Prostate gland (tissue), 2 donors: ENCODE data around the gene ATP5ME. TPM values are rescaled to one million over a fixed set of nuclear protein-coding genes. Genes with fewer than 3 reads are reported as not detected.

Experiments
- DNase-seq: peaks from one replicate; pipeline ENCODE4 v3.0.0-alpha.2; 2019; ENCODE audit warnings: low spot score
- H3K27ac ChIP-seq, 2 donors: fragments of 200-600 bp; sonication (generic); 2 replicates each; pipeline ENCODE4 v1.5.1; 2017 to 2019
- H3K27me3 ChIP-seq: fragments of 200-600 bp; sonication (generic); replicated peaks from 2 replicates; pipeline ENCODE4 v1.5.1; 2019; ENCODE audit not compliant: insufficient read depth
- H3K36me3 ChIP-seq, 2 donors: fragments of 200-600 bp; sonication (generic); 1 replicate in 1 of 2; 2 replicates in 1 of 2; pipeline versions ENCODE4 v1.5.1 to v1.8.1; 2017 to 2019
- H3K4me1 ChIP-seq: fragments of 200-600 bp; sonication (generic); replicated peaks from 2 replicates; pipeline ENCODE4 v1.5.1; 2019
- H3K4me3 ChIP-seq, 2 donors: fragments of 200-600 bp; sonication (generic); 2 replicates each; pipeline ENCODE4 v1.5.1; 2017 to 2019
- H3K9me3 ChIP-seq: fragments of 200-600 bp; sonication (generic); 2 replicates; pipeline ENCODE4 v1.5.1; 2017
- CTCF ChIP-seq, 4 experiments: fragments of 200-600 bp in 2 of 4; fragments of 450-650 bp in 2 of 4; sonication (generic) in 2 of 4; IDR thresholded peaks; 1 replicate in 3 of 4; 2 replicates in 1 of 4; pipeline ENCODE4 v1.5.1; 2016 to 2019; ENCODE audit warnings: antibody characterized with exemption in 4 of 4, mild to moderate bottlenecking in 2 of 4, moderate library complexity in 2 of 4
- POLR2A ChIP-seq: fragments of 450-650 bp; IDR thresholded peaks from one replicate; pipeline ENCODE4 v1.6.1; 2016; ENCODE audit warnings: antibody characterized with exemption, mild to moderate bottlenecking
- POLR2AphosphoS5 ChIP-seq: sonication (generic); formaldehyde crosslinking; IDR thresholded peaks from one replicate; pipeline ENCODE4 v1.6.1; 2017; ENCODE audit warnings: antibody characterized with exemption
- WGBS: methylation state at CpG from one replicate; pipeline ENCODE4 v1.1.5; 2018; 5-methylcytosine and 5-hydroxymethylcytosine counted together
- intact Hi-C: fragments of 100-400 bp; cut with DNase I; formaldehyde crosslinking; loops from one replicate; pipeline ENCODE4 v1.14.2; 2022
- total RNA-seq, 2 donors: library from RNA; depleted of rRNA; stranded (reverse); fragments of >200 nt; gene quantifications; one replicate each; pipeline ENCODE4 v1.1.0, GENCODE V29; 2016

Gene ATP5ME
- total RNA-seq, 2 donors from 2014 or later: 148 to 313 TPM

GRCh38 chr4:685679-686412 lies 11.8 kb upstream of the ATP5ME start:
- Histone ChIP-seq H3K4me1 (peaks cover 3% of the 10 kb centered on the region), H3K4me3 (no peak overlapping the region), H3K27ac (no peak overlapping the region), H3K9me3 (no peaks in the 10 kb centered on the region), H3K36me3 (no peaks in the 10 kb centered on the region), H3K27me3 (no peaks in the 10 kb centered on the region)
- intact Hi-C loops: no loop called here
- WGBS: 89% methylated on average over 37 of the region's 37 CpGs
- TF ChIP-seq POLR2AphosphoS5: no peak
- no peak for TF ChIP-seq CTCF (IDR thresholded peaks at IDR 0.05)
- no peak for TF ChIP-seq POLR2A
- no peak for DNase-seq

- TF ChIP-seq POLR2AphosphoS5 (no peak), POLR2A (no peak), CTCF (IDR thresholded peaks at IDR 0.05) (no peak)
- DNase-seq: no peak
- no peaks in the 10 kb centered on the region for H3K27me3 ChIP-seq
- no peak overlapping the region for H3K4me3 ChIP-seq
- H3K9me3 ChIP-seq: no peaks in the 10 kb centered on the region
- intact Hi-C loops: no loop called here
- H3K27ac ChIP-seq: no peak overlapping the region
- no peaks in the 10 kb centered on the region for H3K36me3 ChIP-seq
- WGBS: 65% methylated on average over 21 of the region's 21 CpGs
- H3K4me1 ChIP-seq: peaks cover 3% of the 10 kb centered on the region
Measured at GRCh38 chr4:684623-685327, 10.7 kb upstream of the ATP5ME start.

DNA sequence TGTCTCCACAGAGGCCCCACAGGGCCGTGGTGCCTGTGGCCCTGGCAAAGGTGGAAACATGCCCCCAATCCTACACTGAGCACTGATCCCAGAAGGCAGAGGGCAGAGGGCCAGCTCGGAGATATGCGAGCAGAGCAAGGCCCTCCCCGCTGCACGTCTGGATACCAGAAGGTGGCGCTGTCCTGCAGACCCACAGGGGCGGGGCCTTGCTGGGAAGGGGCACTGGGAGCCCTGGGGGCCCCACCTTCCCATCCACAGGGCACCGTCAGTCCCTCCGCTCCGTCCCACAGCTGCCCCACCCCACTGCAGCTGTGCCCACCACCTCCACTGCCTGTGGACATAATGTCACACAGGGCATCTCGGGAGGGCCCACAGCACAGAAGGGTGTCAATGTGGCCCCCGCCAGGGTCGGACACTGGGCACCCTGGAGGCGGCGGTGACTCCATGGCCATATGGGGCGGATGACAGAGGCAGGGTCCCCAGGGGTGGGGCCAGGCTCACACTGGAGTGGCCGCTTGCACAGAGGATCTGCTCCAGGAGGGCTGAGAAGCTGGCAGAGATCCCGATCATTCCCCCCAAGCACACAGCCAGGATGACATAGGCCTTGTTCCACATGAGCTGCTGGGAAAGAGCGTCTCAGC lies 10.0 kb upstream of the ATP5ME start:
- H3K27ac ChIP-seq: no peak overlapping the region
- no peak overlapping the region for H3K4me3 ChIP-seq
- DNase-seq: peak; percentile 62
- peaks cover 3% of the 10 kb centered on the region for H3K4me1 ChIP-seq
- no peaks in the 10 kb centered on the region for H3K9me3 ChIP-seq
- H3K27me3 ChIP-seq: no peaks in the 10 kb centered on the region
- no peaks in the 10 kb centered on the region for H3K36me3 ChIP-seq
- WGBS: 46% methylated on average over 17 of the region's 19 CpGs
- intact Hi-C loops: no loop called here
- TF ChIP-seq POLR2A (no peak), CTCF (IDR thresholded peaks at IDR 0.05) (peak in 3 of 4 experiments; percentile 61 to 66 (median 62)), POLR2AphosphoS5 (peak; percentile 37)

- H3K36me3 ChIP-seq: no peaks in the 10 kb centered on the region
- H3K9me3 ChIP-seq: no peaks in the 10 kb centered on the region
- intact Hi-C loops: no loop called here
- H3K27ac ChIP-seq: no peak overlapping the region
- H3K27me3 ChIP-seq: no peaks in the 10 kb centered on the region
- WGBS: 73% methylated on average over 22 of the region's 25 CpGs
- TF ChIP-seq POLR2A: no peak
- TF ChIP-seq CTCF (IDR thresholded peaks at IDR 0.05): no peak
- no peak for TF ChIP-seq POLR2AphosphoS5
- peaks cover 3% of the 10 kb centered on the region for H3K4me1 ChIP-seq
- no peak overlapping the region for H3K4me3 ChIP-seq
- no peak for DNase-seq
Measured at GRCh38 chr4:683247-683897, 9.3 kb upstream of the ATP5ME start.
